ENCODE results near the gene AGAP5. TPM values are rescaled to one million over a fixed set of nuclear protein-coding genes. Genes with fewer than 3 reads are reported as not detected.

Gene AGAP5
- total RNA-seq, 1 experiment from 2014 or later: 13.4 TPM

GRCh38 chr10:73641328-73642060 lies 56.4 kb downstream of the AGAP5 start, which contains the start of gene MYOZ1:
TSS of gene MYOZ1 (minus strand) at chr10:73641474. CDS start at chr10:73640017, 1,457 bp downstream.
- Mint-ChIP-seq H3K4me1 (ENCODE audit: low read depth, unreplicated experiment) (no peaks in the 10 kb centered on the region), H3K36me3 (ENCODE audit: insufficient read depth, unreplicated experiment) (no peaks in the 10 kb centered on the region), H3K9me3 (ENCODE audit: low read depth, unreplicated experiment) (no peaks in the 10 kb centered on the region), H3K4me3 (ENCODE audit: low read depth, unreplicated experiment) (no peak within 1 kb of the TSS), H3K27ac (ENCODE audit: unreplicated experiment) (no peak within 1 kb of the TSS), H3K27me3 (ENCODE audit: unreplicated experiment) (peaks cover 47% of the 10 kb centered on the region)
- no peak for TF ChIP-seq CTCF (IDR thresholded peaks at IDR 0.05; ENCODE audit: unreplicated experiment)
- DNase-seq: no peak
- intact Hi-C loops (cut with micrococcal nuclease; ENCODE audit: unreplicated experiment): no loop called here
- CTCF ChIA-PET: interaction anchor here (0.7 kb wide), 1 partner anchor 15 kb away, joined by 4 read pairs; no protein-coding TSS in a partner anchor
- BruUV-seq (replicated peaks): no TSS peak

GRCh38 chr10:73639286-73639685 lies 58.6 kb downstream of the AGAP5 start:
- CTCF ChIA-PET: no interaction called here

GRCh38 chr10:73635781-73636180 lies 62.1 kb downstream of the AGAP5 start:
- Mint-ChIP-seq H3K4me1 (ENCODE audit: low read depth, unreplicated experiment) (no peaks in the 10 kb centered on the region), H3K9me3 (ENCODE audit: low read depth, unreplicated experiment) (no peaks in the 10 kb centered on the region), H3K27ac (ENCODE audit: unreplicated experiment) (no peak overlapping the region), H3K36me3 (ENCODE audit: insufficient read depth, unreplicated experiment) (no peaks in the 10 kb centered on the region), H3K27me3 (ENCODE audit: unreplicated experiment) (peaks cover 22% of the 10 kb centered on the region), H3K4me3 (ENCODE audit: low read depth, unreplicated experiment) (no peak overlapping the region)
- CTCF ChIA-PET: no interaction called here
- no peak for TF ChIP-seq CTCF (IDR thresholded peaks at IDR 0.05; ENCODE audit: unreplicated experiment)
- DNase-seq: no peak
- intact Hi-C loops (cut with micrococcal nuclease; ENCODE audit: unreplicated experiment): no loop called here
- BruUV-seq (replicated peaks): no TSS peak

More at GRCh38 chr10:73639286-73639685, 58.6 kb downstream of the AGAP5 start:
- H3K27ac Mint-ChIP-seq (ENCODE audit: unreplicated experiment): no peak overlapping the region
- BruUV-seq (replicated peaks): no TSS peak
- intact Hi-C loops (cut with micrococcal nuclease; ENCODE audit: unreplicated experiment): no loop called here
- no peak for TF ChIP-seq CTCF (IDR thresholded peaks at IDR 0.05; ENCODE audit: unreplicated experiment)
- H3K9me3 Mint-ChIP-seq (ENCODE audit: low read depth, unreplicated experiment): no peaks in the 10 kb centered on the region
- H3K27me3 Mint-ChIP-seq (ENCODE audit: unreplicated experiment): peaks cover 31% of the 10 kb centered on the region
- H3K36me3 Mint-ChIP-seq (ENCODE audit: insufficient read depth, unreplicated experiment): no peaks in the 10 kb centered on the region
- no peak for DNase-seq
- H3K4me3 Mint-ChIP-seq (ENCODE audit: low read depth, unreplicated experiment): no peak overlapping the region
- H3K4me1 Mint-ChIP-seq (ENCODE audit: low read depth, unreplicated experiment): no peaks in the 10 kb centered on the region

GRCh38 chr10:73634421-73634820 lies 63.5 kb downstream of the AGAP5 start:
- Mint-ChIP-seq H3K36me3 (ENCODE audit: insufficient read depth, unreplicated experiment) (no peaks in the 10 kb centered on the region), H3K27me3 (ENCODE audit: unreplicated experiment) (peaks cover 11% of the 10 kb centered on the region), H3K4me3 (ENCODE audit: low read depth, unreplicated experiment) (no peak overlapping the region), H3K27ac (ENCODE audit: unreplicated experiment) (no peak overlapping the region), H3K4me1 (ENCODE audit: low read depth, unreplicated experiment) (no peaks in the 10 kb centered on the region), H3K9me3 (ENCODE audit: low read depth, unreplicated experiment) (no peaks in the 10 kb centered on the region)
- no peak for DNase-seq
- CTCF ChIA-PET: no interaction called here
- TF ChIP-seq CTCF (IDR thresholded peaks at IDR 0.05; ENCODE audit: unreplicated experiment): no peak
- intact Hi-C loops (cut with micrococcal nuclease; ENCODE audit: unreplicated experiment): no loop called here
- BruUV-seq (replicated peaks): no TSS peak
